Neural cell (in vitro differentiated cells): Measurements from ENCODE around the gene NEURL1. TPM values are rescaled to one million over a fixed set of nuclear protein-coding genes. Genes with fewer than 3 reads are reported as not detected.

ENCODE experiments used
- H2AFZ ChIP-seq: fragments of 200-600, 300-800 bp; sonication (generic), shearing (Covaris generic); 2 replicates; pipeline ENCODE4 v1.6.0; 2014; ENCODE audit warnings: low read depth, mild to moderate bottlenecking, antibody characterized with exemption, low read length, moderate library complexity
- H3F3A ChIP-seq: fragments of 200-600 bp; shearing (Covaris generic); 2 replicates; pipeline ENCODE4 v1.6.1; 2016; ENCODE audit warnings: mild to moderate bottlenecking, moderate library complexity, mixed read lengths, antibody characterized with exemption, low read length; ENCODE audit not compliant: insufficient read depth, poor library complexity, severe bottlenecking
- H3K27ac ChIP-seq: fragments of 200-600, 300-800 bp; sonication (generic), shearing (Covaris generic); 2 replicates; pipeline ENCODE4 v1.5.1; 2014; ENCODE audit warnings: mild to moderate bottlenecking, low read length, moderate library complexity
- H3K27me3 ChIP-seq: fragments of 300-800, 200-600 bp; sonication (generic), shearing (Covaris generic); 2 replicates; pipeline ENCODE4 v1.6.0; 2014; ENCODE audit warnings: mild to moderate bottlenecking, low read depth, low read length, moderate library complexity; ENCODE audit not compliant: insufficient read depth
- H3K36me3 ChIP-seq: fragments of 300-800, 200-600 bp; sonication (generic), shearing (Covaris generic); 2 replicates; pipeline ENCODE4 v1.5.1; 2014; ENCODE audit warnings: mild to moderate bottlenecking, antibody characterized with exemption, low read length, moderate library complexity; ENCODE audit not compliant: insufficient read depth
- H3K4me2 ChIP-seq: fragments of 300-800, 200-600 bp; sonication (generic), shearing (Covaris generic); 2 replicates; pipeline ENCODE4 v1.6.0; 2014; ENCODE audit warnings: mild to moderate bottlenecking, low read length
- H3K4me3 ChIP-seq: fragments of 300-800, 200-600 bp; sonication (generic), shearing (Covaris generic); 2 replicates; pipeline ENCODE4 v1.5.1; 2014; ENCODE audit warnings: mild to moderate bottlenecking, low read length, moderate library complexity
- H3K79me2 ChIP-seq: fragments of 200-600 bp; shearing (Covaris generic); replicated peaks from 2 replicates; pipeline ENCODE4 v1.6.0; 2014; ENCODE audit warnings: mild to moderate bottlenecking, low read length, moderate library complexity; ENCODE audit not compliant: insufficient read depth
- H3K9ac ChIP-seq: fragments of 300-800, 200-600 bp; sonication (generic), shearing (Covaris generic); 2 replicates; pipeline ENCODE4 v1.6.1; 2016; ENCODE audit warnings: mild to moderate bottlenecking, low read length, mixed read lengths
- H3K9me2 ChIP-seq: fragments of 200-600 bp; shearing (Covaris generic); 2 replicates; pipeline ENCODE4 v1.6.1; 2016; ENCODE audit warnings: mild to moderate bottlenecking, low read length, mixed read lengths; ENCODE audit not compliant: insufficient read depth
- H3K9me3 ChIP-seq: fragments of 200-600, 300-800 bp; sonication (generic), shearing (Covaris generic); 2 replicates; pipeline ENCODE4 v1.6.1; 2016; ENCODE audit warnings: mild to moderate bottlenecking, mixed run types, low read length, moderate library complexity, mixed read lengths
- H4K20me1 ChIP-seq: fragments of 200-600 bp; shearing (Covaris generic); 2 replicates; pipeline ENCODE4 v1.6.1; 2016; ENCODE audit warnings: mild to moderate bottlenecking, mixed run types; ENCODE audit not compliant: insufficient read depth
- EP300 ChIP-seq: fragments of 450-650 bp; conservative IDR thresholded peaks from 2 replicates; pipeline ENCODE4 v1.6.1; 2014; ENCODE audit warnings: antibody characterized with exemption, mild to moderate bottlenecking, moderate library complexity; ENCODE audit not compliant: poor library complexity, severe bottlenecking
- EZH2 ChIP-seq: fragments of 200-600, 300-800 bp; shearing (Covaris generic), sonication (generic); IDR thresholded peaks from 2 replicates; pipeline ENCODE4 v1.6.1; 2014; ENCODE audit warnings: antibody characterized with exemption, low read length, borderline replicate concordance, mild to moderate bottlenecking; ENCODE audit not compliant: insufficient read depth, poor library complexity, severe bottlenecking
- MXI1 ChIP-seq: fragments of 450-650 bp; conservative IDR thresholded peaks from 2 replicates; pipeline ENCODE4 v1.6.1; 2014; ENCODE audit warnings: antibody characterized with exemption, mild to moderate bottlenecking; ENCODE audit not compliant: poor library complexity, severe bottlenecking
- POLR2AphosphoS5 ChIP-seq: IDR thresholded peaks from 2 replicates; pipeline ENCODE4 v1.6.1; 2012
- RAD21 ChIP-seq: fragments of 450-650 bp; conservative IDR thresholded peaks from 2 replicates; pipeline ENCODE4 v1.6.1; 2014; ENCODE audit warnings: antibody characterized with exemption, mild to moderate bottlenecking, moderate library complexity
- REST ChIP-seq: IDR thresholded peaks from 2 replicates; pipeline ENCODE4 v1.6.1; 2012; ENCODE audit warnings: borderline replicate concordance
- SMC3 ChIP-seq: fragments of 450-650 bp; conservative IDR thresholded peaks from 2 replicates; pipeline ENCODE4 v1.6.1; 2014; ENCODE audit warnings: antibody characterized with exemption, mild to moderate bottlenecking, moderate library complexity; ENCODE audit not compliant: poor library complexity
- TAF1 ChIP-seq: IDR thresholded peaks from 2 replicates; pipeline ENCODE4 v1.6.1; 2012; ENCODE audit warnings: low read depth
- polyA plus RNA-seq: library from polyadenylated mRNA; depleted of rRNA; stranded (reverse); fragments of >200 nt; gene quantifications from 2 replicates; pipeline ENCODE4 v1.2.3, GENCODE V29; 2014
- TF ChIP-seq, protein P1 (sequence below): fragments of 450-650 bp; IDR thresholded peaks from 2 replicates; pipeline ENCODE4 v1.5.1; 2014; ENCODE audit warnings: antibody characterized with exemption, mild to moderate bottlenecking, moderate library complexity; ENCODE audit not compliant: poor library complexity, severe bottlenecking

NEURL1 gene
- polyA plus RNA-seq, 1 donor from 2014 or later, result 12.3 TPM

DNA sequence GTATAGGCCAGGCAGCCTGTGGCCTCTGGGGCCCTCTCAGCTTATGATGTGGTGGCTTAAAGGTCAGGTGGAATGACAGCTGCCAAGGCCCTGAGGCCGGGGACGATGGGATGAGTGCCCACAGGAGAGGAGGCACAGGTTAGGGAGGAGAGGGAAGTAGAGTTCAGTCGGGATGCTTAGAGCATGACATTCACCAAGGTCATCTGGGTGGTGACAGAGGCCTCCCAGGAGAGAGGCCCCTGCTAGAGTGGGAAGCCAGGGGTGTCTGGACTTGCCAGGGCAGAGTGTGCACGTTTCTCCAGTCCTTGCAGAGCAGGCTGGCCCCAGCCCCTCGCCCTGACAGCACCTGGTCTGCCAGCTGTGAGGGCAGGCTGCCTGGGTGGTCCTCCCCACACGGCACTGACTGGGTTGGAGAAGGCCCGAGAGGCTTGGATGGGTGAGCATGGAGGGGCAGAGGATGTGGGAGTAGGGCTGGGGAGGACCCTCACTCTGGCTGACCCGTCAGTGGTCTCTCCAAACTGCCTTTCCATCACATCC is 36.3 kb upstream of the NEURL1 start:
- Histone ChIP-seq H3K4me2 (no peak overlapping the region), H3K9ac (no peak overlapping the region), H2AFZ (no peak overlapping the region), H3K4me3 (no peak overlapping the region), H3K9me3 (no peaks in the 10 kb centered on the region), H3K79me2 (no peaks in the 10 kb centered on the region), H3K9me2 (no peaks in the 10 kb centered on the region), H3K36me3 (no peaks in the 10 kb centered on the region), H3K27me3 (no peaks in the 10 kb centered on the region), H3K27ac (no peak overlapping the region), H3F3A (no peaks in the 10 kb centered on the region), H4K20me1 (no peaks in the 10 kb centered on the region)
- TF ChIP-seq EP300 (no peak), MXI1 (no peak), SMC3 (no peak), RAD21 (no peak), EZH2 (no peak), REST (no peak), TAF1 (no peak), POLR2AphosphoS5 (no peak)
- TF ChIP-seq, protein P1, sequence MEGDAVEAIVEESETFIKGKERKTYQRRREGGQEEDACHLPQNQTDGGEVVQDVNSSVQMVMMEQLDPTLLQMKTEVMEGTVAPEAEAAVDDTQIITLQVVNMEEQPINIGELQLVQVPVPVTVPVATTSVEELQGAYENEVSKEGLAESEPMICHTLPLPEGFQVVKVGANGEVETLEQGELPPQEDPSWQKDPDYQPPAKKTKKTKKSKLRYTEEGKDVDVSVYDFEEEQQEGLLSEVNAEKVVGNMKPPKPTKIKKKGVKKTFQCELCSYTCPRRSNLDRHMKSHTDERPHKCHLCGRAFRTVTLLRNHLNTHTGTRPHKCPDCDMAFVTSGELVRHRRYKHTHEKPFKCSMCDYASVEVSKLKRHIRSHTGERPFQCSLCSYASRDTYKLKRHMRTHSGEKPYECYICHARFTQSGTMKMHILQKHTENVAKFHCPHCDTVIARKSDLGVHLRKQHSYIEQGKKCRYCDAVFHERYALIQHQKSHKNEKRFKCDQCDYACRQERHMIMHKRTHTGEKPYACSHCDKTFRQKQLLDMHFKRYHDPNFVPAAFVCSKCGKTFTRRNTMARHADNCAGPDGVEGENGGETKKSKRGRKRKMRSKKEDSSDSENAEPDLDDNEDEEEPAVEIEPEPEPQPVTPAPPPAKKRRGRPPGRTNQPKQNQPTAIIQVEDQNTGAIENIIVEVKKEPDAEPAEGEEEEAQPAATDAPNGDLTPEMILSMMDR, result no peak

DNA sequence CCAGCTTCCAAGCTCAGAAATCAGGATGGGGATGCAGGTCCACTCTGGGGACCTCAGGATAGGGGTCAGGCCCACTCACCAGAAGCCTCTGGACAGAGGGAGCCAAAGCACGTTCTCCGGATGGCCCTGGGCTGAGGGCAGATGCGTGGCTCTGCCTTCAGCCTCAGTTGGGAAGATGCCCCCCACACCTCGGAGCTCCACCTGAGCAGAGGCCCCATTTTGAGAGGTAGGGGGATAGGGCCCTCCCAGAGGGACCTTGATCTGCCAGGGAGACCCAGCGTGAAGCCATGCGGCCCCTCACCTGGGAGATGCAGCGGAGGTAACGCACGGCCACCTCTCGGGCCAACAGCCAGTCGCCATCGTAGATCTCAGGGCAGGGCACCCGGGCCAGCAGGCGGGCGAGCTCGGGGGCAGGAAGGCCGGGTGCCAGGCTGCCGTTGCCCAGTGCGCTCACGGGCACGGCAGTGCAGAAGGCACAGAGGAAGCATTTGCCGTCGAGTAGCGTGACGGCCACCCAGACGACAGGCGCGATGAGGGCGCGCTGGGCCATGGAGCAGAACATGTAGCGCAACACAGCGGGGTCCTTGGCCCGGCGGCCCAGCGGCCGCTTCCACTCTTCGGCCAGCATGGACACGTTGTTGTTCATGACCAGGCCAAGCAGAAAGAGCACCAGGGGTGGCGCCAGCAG is 35.5 kb upstream of the NEURL1 start:
- H3K4me3 ChIP-seq, result no peak overlapping the region
- H2AFZ ChIP-seq, result no peak overlapping the region
- no peak overlapping the region for H3K27ac ChIP-seq
- no peaks in the 10 kb centered on the region for H3F3A ChIP-seq
- TF ChIP-seq REST (no peak), EP300 (no peak)
- TF ChIP-seq, protein P1, result no peak
- no peak overlapping the region for H3K4me2 ChIP-seq
- no peak overlapping the region for H3K9ac ChIP-seq
- H3K27me3 ChIP-seq, result no peaks in the 10 kb centered on the region
- H3K36me3 ChIP-seq, result no peaks in the 10 kb centered on the region
- H3K79me2 ChIP-seq, result no peaks in the 10 kb centered on the region
- H3K9me3 ChIP-seq, result no peaks in the 10 kb centered on the region
- no peaks in the 10 kb centered on the region for H4K20me1 ChIP-seq
- no peaks in the 10 kb centered on the region for H3K9me2 ChIP-seq
